NCI-H69 (cell line): ENCODE results near the gene SP7.
"Not testable (repeated sequence)": the region's sequence is repeated elsewhere in the genome, so short reads cannot be mapped to it uniquely, and the experiment has no call there.

Source experiments
- DNase-seq: peaks from one replicate; lab custom pipeline; 2025; lab: John Stamatoyannopoulos, UW

Gene SP7

GRCh38 chr12:53336181-53336681 lies at the start of gene SP7:
Gene SP7, minus strand, starts transcription at chr12:53336354. Its CDS starts 708 bp downstream, at chr12:53335646.
- peak; percentile 88 for DNase-seq

GRCh38 chr12:53383258-53383657 lies 47.1 kb upstream of the SP7 start:
- DNase-seq = no peak

GRCh38 chr12:53381731-53382630 lies 45.8 kb upstream of the SP7 start:
- peak; percentile 47 for DNase-seq

- no peak for DNase-seq
Measured at GRCh38 chr12:53380794-53381730, 44.9 kb upstream of the SP7 start.

DNA sequence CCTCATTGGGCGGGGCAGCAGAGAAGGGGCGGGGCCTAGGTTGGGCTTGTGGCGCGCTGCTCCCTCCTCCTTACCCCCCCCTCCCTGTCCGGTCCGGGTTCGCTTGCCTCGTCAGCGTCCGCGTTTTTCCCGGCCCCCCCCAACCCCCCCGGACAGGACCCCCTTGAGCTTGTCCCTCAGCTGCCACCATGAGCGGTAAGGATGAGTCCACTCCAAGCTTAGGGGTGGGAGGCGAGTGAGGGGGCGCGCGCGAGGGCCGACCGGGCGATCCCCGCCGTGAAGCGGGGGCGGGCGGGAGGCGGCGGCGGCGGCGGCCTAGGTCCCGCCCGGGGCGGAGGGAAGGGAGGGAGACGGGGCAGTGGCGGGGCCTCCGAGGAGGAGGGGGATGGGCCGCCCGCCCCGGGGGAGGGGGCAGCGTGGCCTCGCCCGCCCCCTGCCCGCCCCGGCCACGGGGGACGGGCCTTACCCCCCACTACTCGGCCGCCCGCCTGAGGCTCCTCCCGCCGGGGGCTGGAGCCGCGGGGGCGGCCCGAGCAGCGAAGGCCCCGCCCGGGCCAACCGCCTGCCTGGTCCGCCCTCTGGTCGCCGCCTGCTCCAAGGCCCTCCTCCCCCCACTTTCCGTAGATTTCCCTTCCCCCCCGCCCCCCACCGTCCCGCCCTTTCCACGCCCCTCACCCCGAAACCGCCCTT lies 44.1 kb upstream of the SP7 start, which contains the start of gene SP1:
SP1 (plus strand) TSS at position 73 of the 690 bp plus-strand sequence; CDS start at position 189, 116 bp downstream.
- peak; percentile 98 for DNase-seq

DNA sequence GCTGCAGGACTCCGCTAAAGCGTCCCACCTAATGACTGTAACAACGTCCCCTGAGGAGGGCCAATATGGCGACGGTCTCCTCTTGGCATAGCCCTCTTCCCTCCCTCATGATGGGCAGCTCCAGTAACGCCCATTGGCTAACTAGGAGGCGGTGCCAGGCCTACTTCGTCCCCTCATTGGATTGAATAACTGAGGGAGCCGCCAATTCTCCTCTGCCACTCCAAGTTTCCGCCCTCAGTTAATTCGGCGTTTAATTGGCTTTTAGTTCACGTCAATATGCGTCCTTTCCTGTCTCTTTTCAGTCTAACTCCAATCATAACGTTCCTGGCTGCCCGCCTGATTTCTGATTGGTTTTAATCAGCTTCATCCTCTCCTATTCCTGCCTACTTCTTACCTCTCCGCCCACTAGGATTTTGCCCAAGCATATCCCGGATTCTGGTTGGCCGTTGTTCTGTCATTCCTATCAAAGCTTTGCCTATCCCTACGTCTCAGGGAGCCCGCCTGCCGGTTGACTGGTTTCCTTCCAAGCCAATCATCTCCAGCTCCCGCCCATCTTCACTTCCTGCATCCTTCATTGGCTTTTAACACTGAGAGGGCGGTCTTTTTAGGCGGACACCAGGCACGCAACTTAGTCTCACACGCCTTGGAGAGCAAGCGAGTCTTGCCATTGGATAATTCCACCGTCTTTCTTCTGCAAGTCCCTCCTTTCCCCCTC lies 43.4 kb upstream of the SP7 start:
- peak; percentile 100 for DNase-seq

DNA sequence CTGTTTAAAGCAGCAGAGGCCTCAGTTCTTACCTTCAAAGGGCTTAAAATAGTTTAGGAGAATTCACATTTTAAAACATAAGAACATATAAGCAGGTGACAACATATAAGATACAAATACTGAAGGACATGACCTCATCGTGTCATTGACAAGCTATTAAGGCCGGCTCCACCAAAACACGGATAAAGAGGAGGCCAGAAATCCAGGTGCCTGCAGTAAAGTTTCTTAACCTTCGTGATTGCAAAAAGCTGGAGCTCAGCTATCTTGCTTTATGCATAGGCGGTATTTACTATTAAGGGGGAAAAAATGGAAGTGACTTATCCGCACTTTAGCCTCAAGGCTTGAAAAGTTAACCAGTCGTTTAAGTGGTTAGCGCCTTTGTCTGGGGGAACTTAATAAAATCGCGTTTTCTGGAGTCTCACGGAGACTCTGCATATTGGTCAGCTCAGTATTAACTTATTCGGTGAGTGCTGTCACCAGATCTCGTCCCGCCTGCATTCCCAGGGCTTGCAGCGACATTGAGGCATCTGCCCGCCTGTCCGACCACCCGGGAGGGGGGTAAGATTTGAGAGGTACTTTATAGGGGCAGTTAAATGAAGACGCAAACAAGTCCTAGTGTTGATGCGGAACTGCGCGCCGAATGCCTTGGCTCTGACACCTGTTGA lies 42.7 kb upstream of the SP7 start:
- peak; percentile 57 for DNase-seq

- DNase-seq = no peak
Measured at GRCh38 chr12:53378222-53378621, 42.1 kb upstream of the SP7 start.

GRCh38 chr12:53376747-53377146 lies 40.6 kb upstream of the SP7 start:
- DNase-seq = no peak

DNA sequence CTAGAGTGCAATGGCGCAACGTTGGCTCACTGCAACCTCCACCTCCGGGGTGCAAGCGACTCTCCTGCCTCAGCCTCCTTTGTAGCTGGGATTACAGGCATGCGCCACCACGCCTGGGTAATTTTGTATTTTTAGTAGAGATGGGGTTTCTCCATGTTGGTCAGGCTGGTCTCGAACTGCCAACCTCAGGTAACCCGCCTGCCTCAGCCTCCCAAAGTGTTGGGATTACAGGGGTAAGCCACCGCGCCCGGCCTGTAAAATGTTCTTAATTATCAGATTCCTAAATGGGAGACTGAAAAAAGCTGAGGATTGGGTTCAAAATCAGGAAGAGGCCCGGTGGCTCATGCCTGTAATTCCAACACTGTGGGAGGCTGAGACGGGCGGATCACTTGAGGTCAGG lies 38.1 kb upstream of the SP7 start:
- DNase-seq = not testable (repeated sequence)

DNA sequence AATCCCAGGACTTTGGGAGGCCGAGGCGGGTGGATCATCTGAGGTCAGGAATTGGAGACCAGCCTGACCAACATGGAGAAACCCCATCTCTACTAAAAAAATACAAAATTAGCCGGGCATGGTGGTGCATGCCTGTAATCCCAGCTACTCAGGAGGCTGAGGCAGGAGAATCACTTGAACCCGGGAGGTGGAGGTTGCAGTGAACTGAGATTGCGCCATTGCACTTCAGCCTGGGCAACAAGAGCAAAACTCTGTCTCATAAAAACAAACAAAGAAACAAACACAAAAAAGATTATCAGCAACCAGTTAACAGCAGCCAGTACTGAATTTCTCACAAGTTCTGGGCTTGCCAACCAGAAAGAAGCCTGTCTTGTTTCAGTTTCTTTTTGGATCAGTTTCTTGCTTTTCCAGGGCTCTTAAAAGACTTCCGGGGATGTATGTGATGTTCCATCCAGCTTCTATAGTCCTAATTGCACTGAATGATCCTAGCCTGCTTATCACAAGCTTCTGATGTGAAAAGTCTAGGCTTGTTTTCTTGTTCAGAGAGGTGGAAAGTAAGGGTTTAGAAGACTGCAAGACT lies 37.5 kb upstream of the SP7 start:
- DNase-seq = not testable (repeated sequence)

DNA sequence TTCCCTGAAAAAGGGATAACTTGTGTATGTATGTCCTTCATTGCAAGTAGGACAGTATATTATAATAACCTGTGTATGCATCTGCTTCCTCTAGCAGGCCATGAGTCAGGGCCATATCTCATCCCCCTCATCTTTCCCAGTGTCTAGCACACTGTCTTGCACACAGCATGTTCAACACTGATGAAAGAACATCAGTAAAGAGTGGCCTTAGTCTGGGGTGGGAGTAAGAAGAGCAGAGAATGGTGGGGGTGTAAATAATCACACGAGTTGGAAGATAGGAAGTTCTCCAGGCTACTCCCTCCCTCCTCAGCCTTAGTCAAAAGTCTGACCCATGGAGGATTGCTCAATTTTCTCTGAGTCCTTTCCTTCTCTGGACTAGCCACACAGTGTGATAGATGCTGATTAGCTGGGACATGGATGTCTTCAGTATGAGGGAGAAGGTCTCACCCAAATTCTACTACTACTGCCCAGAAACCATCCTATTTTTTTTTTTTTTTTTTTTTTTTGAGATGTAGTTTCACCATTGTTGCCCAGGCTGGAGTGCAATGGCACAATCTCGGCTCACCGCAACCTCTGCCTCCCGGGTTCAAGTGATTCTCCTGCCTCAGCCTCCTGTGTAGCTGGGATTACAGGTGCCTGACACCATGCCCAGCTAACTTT lies 29.2 kb upstream of the SP7 start:
- no peak for DNase-seq

- not testable (repeated sequence) for DNase-seq
Measured at GRCh38 chr12:53361638-53362037, 25.5 kb upstream of the SP7 start.

DNA sequence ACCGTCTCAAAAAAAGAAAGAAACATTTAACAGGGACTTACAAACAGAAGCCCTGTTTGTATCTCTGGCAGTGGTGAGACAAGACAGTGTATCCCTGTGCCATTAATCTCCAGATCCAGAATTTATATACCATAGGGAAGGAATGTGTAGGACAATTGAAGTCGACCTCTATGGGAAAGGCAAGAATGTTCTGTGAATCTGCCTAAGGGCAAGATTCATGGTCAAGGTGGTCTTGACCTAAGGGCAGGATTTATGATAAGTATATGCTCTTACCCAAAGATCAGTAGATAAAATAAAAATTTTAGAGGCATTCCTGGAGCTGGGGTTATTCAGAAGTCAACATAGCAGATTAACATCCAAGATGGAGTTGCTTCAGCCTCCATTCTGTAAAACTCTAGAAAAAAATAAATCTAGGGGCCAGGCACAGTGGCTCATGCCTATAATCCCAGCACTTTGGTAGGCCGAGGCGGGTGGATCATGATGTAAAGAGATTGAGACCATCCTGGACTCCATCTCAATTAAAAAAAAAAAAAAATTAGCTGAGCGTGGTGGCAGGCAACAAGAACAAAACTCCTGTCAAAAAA lies 22.8 kb upstream of the SP7 start:
- DNase-seq = no peak

DNA sequence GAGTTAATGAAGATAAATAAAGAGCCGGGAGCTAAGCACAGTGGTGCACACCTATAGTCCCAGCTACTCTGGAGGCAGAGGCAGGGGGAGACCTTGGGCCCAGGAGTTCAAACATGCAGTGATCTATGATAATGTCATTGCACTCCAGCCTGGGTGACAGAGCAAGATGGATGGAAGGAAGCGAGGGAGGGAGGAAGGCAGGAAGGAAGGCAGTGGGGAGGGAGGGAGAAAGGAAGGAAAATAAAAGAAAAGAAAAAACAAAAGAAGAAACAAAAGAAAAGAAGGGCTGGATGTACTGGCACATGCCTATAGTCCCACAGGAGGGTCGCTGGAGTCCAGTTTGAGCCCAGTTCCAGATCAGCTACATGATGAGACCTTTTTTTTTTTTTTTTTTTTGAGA lies 19.0 kb upstream of the SP7 start:
- DNase-seq = no peak

- no peak for DNase-seq
Measured at GRCh38 chr12:53353257-53353655, 17.1 kb upstream of the SP7 start.

GRCh38 chr12:53352331-53353256 lies 16.4 kb upstream of the SP7 start:
- peak; percentile 88 for DNase-seq

GRCh38 chr12:53347905-53348304 lies 11.8 kb upstream of the SP7 start:
- DNase-seq = no peak
